Body of pancreas (tissue), 4 donors: Measurements from ENCODE around the gene SLC38A3.

ENCODE experiments used
- POLR2A ChIP-seq, 3 donors: fragments of 450-650 bp; IDR thresholded peaks; one replicate each; pipeline ENCODE4 v1.6.1; 2016; ENCODE audit warnings: antibody characterized with exemption in 3 of 3, mild to moderate bottlenecking in 2 of 3
- TF ChIP-seq, protein P1 (sequence below), 7 experiments: fragments of 450-650 bp in 4 of 7; fragments of 200-600 bp in 3 of 7; sonication (generic) in 3 of 7; IDR thresholded peaks; one replicate each; pipeline ENCODE4 v1.5.1; 2016 to 2019; ENCODE audit warnings: antibody characterized with exemption in 7 of 7

DNA sequence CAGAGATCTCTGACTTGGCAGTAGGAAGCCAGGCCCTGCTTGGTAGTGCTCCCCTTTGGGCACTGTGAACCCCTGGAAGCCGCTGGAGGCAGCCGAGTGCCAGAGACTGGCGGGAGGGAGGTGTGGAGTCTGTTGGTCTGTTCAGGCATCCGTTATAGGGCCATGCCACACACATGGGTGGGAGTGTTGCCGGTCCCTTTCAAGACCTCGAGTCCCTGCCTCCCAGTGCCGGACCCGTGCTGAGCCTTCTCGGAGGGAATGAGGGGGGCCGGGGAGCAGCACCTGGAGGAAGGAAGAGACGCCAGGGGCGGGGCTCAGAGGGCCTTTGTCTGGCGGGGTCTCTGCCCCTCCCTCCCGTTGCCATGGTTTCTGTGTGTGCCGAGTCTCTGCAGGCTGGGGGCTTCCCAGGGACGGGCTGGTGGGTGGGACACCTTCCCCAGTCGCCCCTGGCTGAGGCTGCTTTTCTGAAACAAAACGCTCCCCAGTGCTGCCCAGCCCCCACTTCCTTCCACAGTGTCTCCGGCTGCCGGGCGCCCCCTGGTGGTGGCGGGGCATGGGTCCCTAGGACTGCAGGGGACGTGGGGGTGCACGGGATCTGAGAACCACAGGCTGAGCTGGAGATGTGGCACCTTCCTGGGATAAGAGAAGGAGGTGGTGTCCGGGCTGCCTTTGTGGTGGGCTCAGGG, 40.9 kb downstream of the SLC38A3 start:
- TF ChIP-seq, protein P1, sequence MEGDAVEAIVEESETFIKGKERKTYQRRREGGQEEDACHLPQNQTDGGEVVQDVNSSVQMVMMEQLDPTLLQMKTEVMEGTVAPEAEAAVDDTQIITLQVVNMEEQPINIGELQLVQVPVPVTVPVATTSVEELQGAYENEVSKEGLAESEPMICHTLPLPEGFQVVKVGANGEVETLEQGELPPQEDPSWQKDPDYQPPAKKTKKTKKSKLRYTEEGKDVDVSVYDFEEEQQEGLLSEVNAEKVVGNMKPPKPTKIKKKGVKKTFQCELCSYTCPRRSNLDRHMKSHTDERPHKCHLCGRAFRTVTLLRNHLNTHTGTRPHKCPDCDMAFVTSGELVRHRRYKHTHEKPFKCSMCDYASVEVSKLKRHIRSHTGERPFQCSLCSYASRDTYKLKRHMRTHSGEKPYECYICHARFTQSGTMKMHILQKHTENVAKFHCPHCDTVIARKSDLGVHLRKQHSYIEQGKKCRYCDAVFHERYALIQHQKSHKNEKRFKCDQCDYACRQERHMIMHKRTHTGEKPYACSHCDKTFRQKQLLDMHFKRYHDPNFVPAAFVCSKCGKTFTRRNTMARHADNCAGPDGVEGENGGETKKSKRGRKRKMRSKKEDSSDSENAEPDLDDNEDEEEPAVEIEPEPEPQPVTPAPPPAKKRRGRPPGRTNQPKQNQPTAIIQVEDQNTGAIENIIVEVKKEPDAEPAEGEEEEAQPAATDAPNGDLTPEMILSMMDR (IDR thresholded peaks at IDR 0.05), result peak; percentile 96 to 98 (median 97)
- no peak for TF ChIP-seq POLR2A (IDR thresholded peaks at IDR 0.05)
